ENCODE data around the gene PPP2R3A.
"Not testable (repeated sequence)": the region's sequence is repeated elsewhere in the genome, so short reads cannot be mapped to it uniquely, and the experiment has no call there.

PPP2R3A gene

DNA sequence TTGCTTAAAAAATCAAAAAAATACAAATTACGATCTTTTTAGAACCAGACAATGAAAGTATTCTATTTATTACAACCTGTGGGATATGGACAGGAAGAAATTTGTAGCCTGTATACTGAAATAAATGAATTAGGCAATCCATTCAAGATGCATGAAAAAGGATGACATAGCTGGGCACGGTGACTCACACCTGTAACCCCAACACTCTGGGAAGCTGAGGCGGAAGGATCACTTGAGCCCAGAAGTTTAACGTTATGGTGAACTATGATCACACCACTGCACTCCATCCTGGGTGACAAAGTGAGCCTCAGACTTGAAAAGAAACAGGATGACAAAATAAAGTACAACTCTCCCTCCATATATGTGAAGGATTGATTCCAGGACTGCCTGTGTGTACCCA lies 156.5 kb downstream of the PPP2R3A start:
- TF ChIP-seq, protein P1, sequence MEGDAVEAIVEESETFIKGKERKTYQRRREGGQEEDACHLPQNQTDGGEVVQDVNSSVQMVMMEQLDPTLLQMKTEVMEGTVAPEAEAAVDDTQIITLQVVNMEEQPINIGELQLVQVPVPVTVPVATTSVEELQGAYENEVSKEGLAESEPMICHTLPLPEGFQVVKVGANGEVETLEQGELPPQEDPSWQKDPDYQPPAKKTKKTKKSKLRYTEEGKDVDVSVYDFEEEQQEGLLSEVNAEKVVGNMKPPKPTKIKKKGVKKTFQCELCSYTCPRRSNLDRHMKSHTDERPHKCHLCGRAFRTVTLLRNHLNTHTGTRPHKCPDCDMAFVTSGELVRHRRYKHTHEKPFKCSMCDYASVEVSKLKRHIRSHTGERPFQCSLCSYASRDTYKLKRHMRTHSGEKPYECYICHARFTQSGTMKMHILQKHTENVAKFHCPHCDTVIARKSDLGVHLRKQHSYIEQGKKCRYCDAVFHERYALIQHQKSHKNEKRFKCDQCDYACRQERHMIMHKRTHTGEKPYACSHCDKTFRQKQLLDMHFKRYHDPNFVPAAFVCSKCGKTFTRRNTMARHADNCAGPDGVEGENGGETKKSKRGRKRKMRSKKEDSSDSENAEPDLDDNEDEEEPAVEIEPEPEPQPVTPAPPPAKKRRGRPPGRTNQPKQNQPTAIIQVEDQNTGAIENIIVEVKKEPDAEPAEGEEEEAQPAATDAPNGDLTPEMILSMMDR (IDR thresholded peaks at IDR 0.05; ENCODE audit: low read depth, low read length, missing control alignments) = no peak
- no peak overlapping the region for H3K4me3 ChIP-seq (ENCODE audit: low read depth, low read length)
- no peak for DNase-seq (ENCODE audit: low read depth)
- in situ Hi-C loops (cut with HindIII; ENCODE audit: low sequenced_read_pairs) = no loop called here

DNA sequence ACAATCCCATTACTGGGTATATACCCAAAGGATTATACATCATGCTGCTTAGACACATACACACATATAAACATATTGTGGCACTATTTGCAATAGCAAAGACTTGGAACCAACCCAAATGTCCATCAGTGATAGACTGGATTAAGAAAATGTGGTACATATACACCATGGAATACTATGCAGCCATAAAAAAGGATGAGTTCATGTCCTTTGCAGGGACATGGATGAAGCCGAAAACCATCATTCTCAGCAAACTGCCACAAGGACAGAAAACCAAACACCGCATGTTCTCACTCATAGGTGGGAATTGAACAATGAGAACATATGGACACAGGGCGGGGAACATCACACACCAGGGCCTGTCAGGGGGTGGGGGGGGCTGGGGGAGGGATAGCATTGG lies 166.1 kb downstream of the PPP2R3A start:
- DNase-seq (ENCODE audit: low read depth); in situ Hi-C loops (cut with HindIII; ENCODE audit: low sequenced_read_pairs): not testable (repeated sequence)

DNA sequence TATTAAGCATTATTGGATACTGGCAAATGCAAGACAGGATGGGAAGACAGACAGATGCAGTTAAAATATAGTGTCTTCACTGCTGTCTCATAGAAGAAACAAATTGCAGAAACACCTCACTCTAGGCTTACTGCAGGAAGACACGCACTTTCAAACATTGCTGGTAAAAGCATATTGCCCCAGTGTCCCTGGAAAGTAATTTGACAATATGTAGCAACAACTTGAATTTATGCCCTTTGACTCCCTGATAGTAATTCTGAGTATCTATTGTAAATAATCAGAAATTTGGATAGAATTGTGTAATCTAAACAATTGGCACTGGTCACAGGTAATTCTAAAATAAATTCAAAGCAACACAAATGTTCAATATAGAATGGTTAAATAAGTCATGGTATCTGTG lies 168.6 kb downstream of the PPP2R3A start:
- TF ChIP-seq, protein P1 (IDR thresholded peaks at IDR 0.05; ENCODE audit: low read depth, low read length, missing control alignments) = no peak
- no peak for DNase-seq (ENCODE audit: low read depth)
- in situ Hi-C loops (cut with HindIII; ENCODE audit: low sequenced_read_pairs) = no loop called here
- no peak overlapping the region for H3K4me3 ChIP-seq (ENCODE audit: low read depth, low read length)

More for the DNA sequence above, 166.1 kb downstream of the PPP2R3A start:
- H3K4me3 ChIP-seq (ENCODE audit: low read depth, low read length) = not testable (repeated sequence)

DNA sequence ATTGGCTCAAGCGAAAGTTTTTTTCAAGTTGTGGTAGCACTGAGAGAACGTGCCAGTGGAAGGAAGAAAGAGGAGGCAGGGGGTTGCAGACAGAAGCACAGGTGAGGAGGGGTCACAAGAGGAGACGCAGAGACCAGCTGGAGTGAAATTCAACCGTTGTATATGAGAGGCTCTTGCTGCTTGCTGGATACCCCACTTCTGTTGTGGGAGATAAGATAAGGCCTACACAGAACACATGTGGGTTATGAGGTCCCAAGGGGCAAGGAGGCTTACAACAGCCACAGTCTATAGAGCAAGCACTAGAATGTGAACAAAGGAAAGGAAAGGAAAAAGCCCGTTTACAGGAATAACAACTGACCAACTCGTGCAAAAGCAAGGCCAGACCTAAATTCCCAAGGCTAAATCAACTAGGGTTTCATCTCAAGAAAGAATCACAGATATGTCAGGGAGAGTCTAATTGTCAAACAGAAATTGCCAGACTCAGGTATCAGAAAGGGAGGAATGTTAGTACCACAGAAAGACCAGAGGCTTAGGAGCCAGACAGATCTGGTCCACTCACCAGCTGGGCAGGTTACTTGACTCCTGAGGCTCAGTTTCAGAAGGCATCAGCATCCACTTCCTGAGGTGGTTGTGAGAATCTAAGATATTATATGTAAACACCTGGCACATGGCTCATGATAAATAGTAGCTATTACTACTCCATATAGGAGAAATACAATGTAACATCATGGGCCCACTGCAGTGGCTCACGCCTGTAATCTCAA lies 169.7 kb downstream of the PPP2R3A start:
- in situ Hi-C loops (cut with HindIII; ENCODE audit: low sequenced_read_pairs) = no loop called here
- TF ChIP-seq, protein P1 (IDR thresholded peaks at IDR 0.05; ENCODE audit: low read depth, low read length, missing control alignments) = no peak
- H3K4me3 ChIP-seq (ENCODE audit: low read depth, low read length) = no peak overlapping the region
- no peak for DNase-seq (ENCODE audit: low read depth)

DNA sequence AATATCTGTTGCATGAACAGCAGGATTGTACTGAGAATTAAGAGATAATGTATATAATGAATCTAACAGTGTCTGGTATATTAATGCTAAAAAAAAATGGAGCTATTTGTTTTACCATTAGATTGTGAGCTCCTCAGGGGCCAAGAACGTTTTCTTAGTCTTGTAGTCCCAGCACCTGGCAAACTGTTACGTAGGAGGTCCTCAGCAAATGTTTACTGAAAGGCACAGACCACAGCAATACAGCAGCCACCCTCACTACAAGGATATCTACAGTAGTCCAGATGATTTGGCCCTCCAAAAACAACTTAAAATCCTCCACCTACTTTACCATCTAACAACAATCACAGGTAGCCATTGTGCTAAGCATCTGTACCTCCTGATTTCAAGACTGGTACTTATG lies 170.9 kb downstream of the PPP2R3A start:
- TF ChIP-seq, protein P1 (IDR thresholded peaks at IDR 0.05; ENCODE audit: low read depth, low read length, missing control alignments) = no peak
- H3K4me3 ChIP-seq (ENCODE audit: low read depth, low read length) = no peak overlapping the region
- no peak for DNase-seq (ENCODE audit: low read depth)
- in situ Hi-C loops (cut with HindIII; ENCODE audit: low sequenced_read_pairs) = no loop called here

DNA sequence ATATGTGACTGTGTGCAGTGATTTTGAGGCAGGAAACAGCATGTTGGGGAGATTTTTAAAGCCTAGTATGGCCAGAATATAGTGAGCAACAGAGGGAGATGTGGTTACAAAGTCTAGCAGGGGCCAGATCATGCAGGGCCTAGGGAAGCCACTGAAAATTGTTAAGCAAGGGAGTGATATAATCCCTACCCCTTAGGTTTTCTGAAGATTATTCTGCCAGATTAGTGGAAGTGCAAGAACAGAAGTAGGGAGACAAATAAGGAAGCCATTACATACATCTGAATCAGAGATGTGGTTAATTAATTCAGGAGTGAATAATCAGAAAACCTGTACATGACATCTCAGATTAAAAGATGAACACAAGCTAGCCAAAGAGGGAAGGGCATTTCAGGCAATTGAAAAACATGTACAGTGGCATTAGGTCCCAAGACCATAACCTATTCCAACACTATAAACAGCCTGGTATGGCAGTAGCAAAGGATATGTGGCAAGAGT lies 175.8 kb downstream of the PPP2R3A start:
- in situ Hi-C loops (cut with HindIII; ENCODE audit: low sequenced_read_pairs) = loop anchor here (5.0 kb wide), 1 partner anchor 51 kb away; no protein-coding TSS in a partner anchor
- H3K4me3 ChIP-seq (ENCODE audit: low read depth, low read length) = no peak overlapping the region
- TF ChIP-seq, protein P1 (IDR thresholded peaks at IDR 0.05; ENCODE audit: low read depth, low read length, missing control alignments) = no peak
- DNase-seq (ENCODE audit: low read depth) = no peak

DNA sequence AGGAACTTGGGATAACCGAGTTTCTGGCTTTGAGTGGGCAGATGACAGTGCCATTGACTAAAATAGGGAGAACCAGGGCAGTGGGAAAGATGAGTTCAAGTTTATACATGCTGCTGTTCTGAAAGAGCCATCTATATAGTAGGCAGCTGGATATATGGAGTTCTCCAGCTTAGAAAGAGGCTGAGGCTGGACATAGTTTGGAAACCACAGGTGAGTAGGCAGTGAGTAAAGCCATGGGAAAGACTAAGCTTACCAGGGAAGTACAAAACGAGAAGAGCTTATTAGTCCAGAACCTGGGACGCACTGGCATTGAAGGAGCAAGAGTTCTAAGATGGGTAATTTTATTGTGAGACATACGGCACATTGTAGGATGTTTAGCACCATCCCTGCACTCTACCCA lies 176.4 kb downstream of the PPP2R3A start:
- in situ Hi-C loops (cut with HindIII; ENCODE audit: low sequenced_read_pairs) = loop anchor here (5.0 kb wide), 1 partner anchor 50 kb away; no protein-coding TSS in a partner anchor
- DNase-seq (ENCODE audit: low read depth) = no peak
- TF ChIP-seq, protein P1 (IDR thresholded peaks at IDR 0.05; ENCODE audit: low read depth, low read length, missing control alignments) = no peak
- H3K4me3 ChIP-seq (ENCODE audit: low read depth, low read length) = no peak overlapping the region
